ENCODE results near the gene DNM3. TPM values are rescaled to one million over a fixed set of nuclear protein-coding genes. Genes with fewer than 3 reads are reported as not detected.

The DNM3 gene
- polyA plus RNA-seq, 1 of the 3 experiments (the other 2 are of a cell fraction): 0.43 TPM

DNA sequence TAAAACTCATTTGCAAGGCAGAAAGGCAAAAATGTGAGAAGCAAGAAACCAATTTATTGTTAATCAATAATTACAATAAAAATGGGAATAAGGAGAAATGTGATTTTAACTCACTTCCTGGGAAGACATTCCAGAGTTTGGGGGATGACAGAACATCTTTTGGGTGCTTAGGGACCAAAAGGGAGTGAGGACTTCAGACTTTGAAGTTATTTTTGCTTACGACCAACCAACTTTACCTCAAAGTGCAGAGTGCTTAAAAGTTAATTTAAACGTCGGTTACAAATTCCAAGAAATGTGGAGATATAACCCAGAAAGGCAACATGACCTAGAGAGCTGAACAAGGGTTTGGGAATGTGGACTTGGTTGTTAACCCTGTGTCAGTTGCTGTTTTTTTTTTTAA, 344.7 kb downstream of the DNM3 start:
- CTCF ChIA-PET: no interaction called here
- WGBS (ENCODE audit: low lambda C conversion rate): 97% methylated on average over 3 of the region's 3 CpGs
- Histone ChIP-seq H4K20me1 (ENCODE audit: insufficient read depth) (no peaks in the 10 kb centered on the region), H3K9ac (no peak overlapping the region), H2AFZ (ENCODE audit: low read depth) (no peak overlapping the region), H3K4me2 (no peak overlapping the region), H3K9me3 (no peaks in the 10 kb centered on the region), H3K9me2 (no peaks in the 10 kb centered on the region; the same call in 1 of the 2 replicates), H3K4me1 (ENCODE audit: control insufficient read depth in 1 of 2, insufficient read depth in 2 of 2, low read depth in 1 of 2, low read length in 1 of 2) (peaks cover 10 to 25% of the 10 kb centered on the region in 2 experiments; a peak in 3 of 4 replicates), H3K27ac (ENCODE audit: low read depth in 2 of 2, low read length in 1 of 2) (no peak overlapping the region; a peak in 1 of 4 replicates), H3K79me2 (ENCODE audit: insufficient read depth) (no peaks in the 10 kb centered on the region), H3K27me3 (ENCODE audit: insufficient read depth) (no peaks in the 10 kb centered on the region), H3K36me3 (replicated peaks in 1 of 2; ENCODE audit: control insufficient read depth in 1 of 2, insufficient read depth in 2 of 2, low read length in 1 of 2) (no peaks in the 10 kb centered on the region), H3K4me3 (ENCODE audit: low read depth in 2 of 2, low read length in 1 of 2) (no peak overlapping the region), H3F3A (replicated peaks; ENCODE audit: insufficient read depth) (peaks cover 14% of the 10 kb centered on the region)
- no peak for DNase-seq
- POLR2A ChIA-PET: no interaction called here
- TF ChIP-seq NFIC (IDR thresholded peaks at IDR 0.05; ENCODE audit: borderline replicate concordance): no peak
- TF ChIP-seq, protein P1, sequence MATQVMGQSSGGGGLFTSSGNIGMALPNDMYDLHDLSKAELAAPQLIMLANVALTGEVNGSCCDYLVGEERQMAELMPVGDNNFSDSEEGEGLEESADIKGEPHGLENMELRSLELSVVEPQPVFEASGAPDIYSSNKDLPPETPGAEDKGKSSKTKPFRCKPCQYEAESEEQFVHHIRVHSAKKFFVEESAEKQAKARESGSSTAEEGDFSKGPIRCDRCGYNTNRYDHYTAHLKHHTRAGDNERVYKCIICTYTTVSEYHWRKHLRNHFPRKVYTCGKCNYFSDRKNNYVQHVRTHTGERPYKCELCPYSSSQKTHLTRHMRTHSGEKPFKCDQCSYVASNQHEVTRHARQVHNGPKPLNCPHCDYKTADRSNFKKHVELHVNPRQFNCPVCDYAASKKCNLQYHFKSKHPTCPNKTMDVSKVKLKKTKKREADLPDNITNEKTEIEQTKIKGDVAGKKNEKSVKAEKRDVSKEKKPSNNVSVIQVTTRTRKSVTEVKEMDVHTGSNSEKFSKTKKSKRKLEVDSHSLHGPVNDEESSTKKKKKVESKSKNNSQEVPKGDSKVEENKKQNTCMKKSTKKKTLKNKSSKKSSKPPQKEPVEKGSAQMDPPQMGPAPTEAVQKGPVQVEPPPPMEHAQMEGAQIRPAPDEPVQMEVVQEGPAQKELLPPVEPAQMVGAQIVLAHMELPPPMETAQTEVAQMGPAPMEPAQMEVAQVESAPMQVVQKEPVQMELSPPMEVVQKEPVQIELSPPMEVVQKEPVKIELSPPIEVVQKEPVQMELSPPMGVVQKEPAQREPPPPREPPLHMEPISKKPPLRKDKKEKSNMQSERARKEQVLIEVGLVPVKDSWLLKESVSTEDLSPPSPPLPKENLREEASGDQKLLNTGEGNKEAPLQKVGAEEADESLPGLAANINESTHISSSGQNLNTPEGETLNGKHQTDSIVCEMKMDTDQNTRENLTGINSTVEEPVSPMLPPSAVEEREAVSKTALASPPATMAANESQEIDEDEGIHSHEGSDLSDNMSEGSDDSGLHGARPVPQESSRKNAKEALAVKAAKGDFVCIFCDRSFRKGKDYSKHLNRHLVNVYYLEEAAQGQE (IDR thresholded peaks at IDR 0.05; ENCODE audit: low read depth, low read length): no peak
- TF ChIP-seq, protein P2, sequence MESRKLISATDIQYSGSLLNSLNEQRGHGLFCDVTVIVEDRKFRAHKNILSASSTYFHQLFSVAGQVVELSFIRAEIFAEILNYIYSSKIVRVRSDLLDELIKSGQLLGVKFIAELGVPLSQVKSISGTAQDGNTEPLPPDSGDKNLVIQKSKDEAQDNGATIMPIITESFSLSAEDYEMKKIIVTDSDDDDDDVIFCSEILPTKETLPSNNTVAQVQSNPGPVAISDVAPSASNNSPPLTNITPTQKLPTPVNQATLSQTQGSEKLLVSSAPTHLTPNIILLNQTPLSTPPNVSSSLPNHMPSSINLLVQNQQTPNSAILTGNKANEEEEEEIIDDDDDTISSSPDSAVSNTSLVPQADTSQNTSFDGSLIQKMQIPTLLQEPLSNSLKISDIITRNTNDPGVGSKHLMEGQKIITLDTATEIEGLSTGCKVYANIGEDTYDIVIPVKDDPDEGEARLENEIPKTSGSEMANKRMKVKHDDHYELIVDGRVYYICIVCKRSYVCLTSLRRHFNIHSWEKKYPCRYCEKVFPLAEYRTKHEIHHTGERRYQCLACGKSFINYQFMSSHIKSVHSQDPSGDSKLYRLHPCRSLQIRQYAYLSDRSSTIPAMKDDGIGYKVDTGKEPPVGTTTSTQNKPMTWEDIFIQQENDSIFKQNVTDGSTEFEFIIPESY (IDR thresholded peaks at IDR 0.05; ENCODE audit: borderline replicate concordance, low read depth): no peak
- no peak for TF ChIP-seq FOXJ3 (CRISPR knock-in tag; IDR thresholded peaks at IDR 0.05)
- TF ChIP-seq TCF12 (IDR thresholded peaks at IDR 0.05): no peak
- no peak for TF ChIP-seq TEAD4 (IDR thresholded peaks at IDR 0.05; ENCODE audit: borderline replicate concordance, insufficient read depth)
- TF ChIP-seq FOSL2 (IDR thresholded peaks at IDR 0.05; ENCODE audit: borderline replicate concordance, low read depth): no peak
- no peak for TF ChIP-seq FOXM1 (IDR thresholded peaks at IDR 0.05; ENCODE audit: low read depth)
- no peak for TF ChIP-seq POLR2AphosphoS5 (IDR thresholded peaks at IDR 0.05; ENCODE audit: low read depth, low read length)
- TF ChIP-seq, protein P3, sequence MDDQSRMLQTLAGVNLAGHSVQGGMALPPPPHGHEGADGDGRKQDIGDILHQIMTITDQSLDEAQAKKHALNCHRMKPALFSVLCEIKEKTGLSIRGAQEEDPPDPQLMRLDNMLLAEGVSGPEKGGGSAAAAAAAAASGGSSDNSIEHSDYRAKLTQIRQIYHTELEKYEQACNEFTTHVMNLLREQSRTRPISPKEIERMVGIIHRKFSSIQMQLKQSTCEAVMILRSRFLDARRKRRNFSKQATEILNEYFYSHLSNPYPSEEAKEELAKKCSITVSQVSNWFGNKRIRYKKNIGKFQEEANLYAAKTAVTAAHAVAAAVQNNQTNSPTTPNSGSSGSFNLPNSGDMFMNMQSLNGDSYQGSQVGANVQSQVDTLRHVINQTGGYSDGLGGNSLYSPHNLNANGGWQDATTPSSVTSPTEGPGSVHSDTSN (IDR thresholded peaks at IDR 0.05): no peak
- no peak for TF ChIP-seq GATA2 (CRISPR knock-in tag; IDR thresholded peaks at IDR 0.05)

DNA sequence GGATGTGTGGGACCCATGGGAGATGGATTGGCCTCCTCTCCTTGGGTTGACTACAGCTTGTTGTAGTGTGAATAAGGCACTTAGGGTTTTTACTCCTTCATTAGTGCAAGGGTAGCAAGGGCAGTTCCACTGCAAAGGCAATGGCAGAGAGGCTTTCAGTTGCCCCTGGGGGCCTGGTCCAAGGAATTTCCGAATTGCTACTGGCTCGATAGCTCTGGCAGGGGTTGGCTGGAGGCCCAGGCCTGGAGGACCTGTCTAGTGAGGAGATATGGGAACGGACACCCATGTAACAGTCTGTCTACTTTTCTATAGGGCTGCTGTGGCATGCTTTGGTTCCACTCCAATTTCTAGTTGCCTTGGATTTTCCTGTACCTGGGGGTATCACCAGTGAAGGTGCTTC, 360.3 kb downstream of the DNM3 start:
- Histone ChIP-seq H3K4me3 (ENCODE audit: low read depth in 2 of 2, low read length in 1 of 2) (no peak overlapping the region), H3K27ac (ENCODE audit: low read depth in 2 of 2, low read length in 1 of 2) (no peak overlapping the region), H3K9me2 (no peaks in the 10 kb centered on the region), H4K20me1 (ENCODE audit: insufficient read depth) (no peaks in the 10 kb centered on the region), H3K79me2 (ENCODE audit: insufficient read depth) (no peaks in the 10 kb centered on the region), H3K4me1 (ENCODE audit: control insufficient read depth in 1 of 2, insufficient read depth in 2 of 2, low read depth in 1 of 2, low read length in 1 of 2) (peaks cover 0 to 3% of the 10 kb centered on the region in 2 experiments; a peak in 2 of 4 replicates), H3F3A (replicated peaks; ENCODE audit: insufficient read depth) (no peaks in the 10 kb centered on the region), H3K4me2 (no peak overlapping the region), H3K27me3 (ENCODE audit: insufficient read depth) (no peaks in the 10 kb centered on the region), H3K9me3 (peaks cover 17% of the 10 kb centered on the region; the same call in 1 of the 2 replicates), H2AFZ (ENCODE audit: low read depth) (no peak overlapping the region), H3K9ac (no peak overlapping the region), H3K36me3 (replicated peaks in 1 of 2; ENCODE audit: control insufficient read depth in 1 of 2, insufficient read depth in 2 of 2, low read length in 1 of 2) (no peaks in the 10 kb centered on the region)
- no peak for DNase-seq
- 39% methylated on average over 2 of the region's 3 CpGs for WGBS (ENCODE audit: low lambda C conversion rate)
- ChIA-PET CTCF (no interaction called here), POLR2A (no interaction called here)
- TF ChIP-seq TEAD4 (IDR thresholded peaks at IDR 0.05; ENCODE audit: borderline replicate concordance, insufficient read depth) (no peak), FOSL2 (IDR thresholded peaks at IDR 0.05; ENCODE audit: borderline replicate concordance, low read depth) (no peak), FOXJ3 (CRISPR knock-in tag; IDR thresholded peaks at IDR 0.05) (no peak), FOXM1 (IDR thresholded peaks at IDR 0.05; ENCODE audit: low read depth) (no peak), EZH2phosphoT487 (IDR thresholded peaks at IDR 0.05; ENCODE audit: borderline replicate concordance, low read depth) (no peak), MXI1 (IDR thresholded peaks at IDR 0.05; ENCODE audit: low read depth, low read length) (no peak), GABPA (IDR thresholded peaks at IDR 0.05; ENCODE audit: low read depth) (no peak), NRF1 (IDR thresholded peaks at IDR 0.05; ENCODE audit: low read depth, low read length) (no peak), ELF1 (IDR thresholded peaks at IDR 0.05) (no peak), TAF1 (IDR thresholded peaks at IDR 0.05; ENCODE audit: borderline replicate concordance, low read depth, low read length) (no peak), MEF2A (IDR thresholded peaks at IDR 0.05; ENCODE audit: borderline replicate concordance, low read depth) (no peak)
- TF ChIP-seq, protein P1 (IDR thresholded peaks at IDR 0.05; ENCODE audit: low read depth, low read length): no peak
